ENCODE results near the gene ANO1.

DNA sequence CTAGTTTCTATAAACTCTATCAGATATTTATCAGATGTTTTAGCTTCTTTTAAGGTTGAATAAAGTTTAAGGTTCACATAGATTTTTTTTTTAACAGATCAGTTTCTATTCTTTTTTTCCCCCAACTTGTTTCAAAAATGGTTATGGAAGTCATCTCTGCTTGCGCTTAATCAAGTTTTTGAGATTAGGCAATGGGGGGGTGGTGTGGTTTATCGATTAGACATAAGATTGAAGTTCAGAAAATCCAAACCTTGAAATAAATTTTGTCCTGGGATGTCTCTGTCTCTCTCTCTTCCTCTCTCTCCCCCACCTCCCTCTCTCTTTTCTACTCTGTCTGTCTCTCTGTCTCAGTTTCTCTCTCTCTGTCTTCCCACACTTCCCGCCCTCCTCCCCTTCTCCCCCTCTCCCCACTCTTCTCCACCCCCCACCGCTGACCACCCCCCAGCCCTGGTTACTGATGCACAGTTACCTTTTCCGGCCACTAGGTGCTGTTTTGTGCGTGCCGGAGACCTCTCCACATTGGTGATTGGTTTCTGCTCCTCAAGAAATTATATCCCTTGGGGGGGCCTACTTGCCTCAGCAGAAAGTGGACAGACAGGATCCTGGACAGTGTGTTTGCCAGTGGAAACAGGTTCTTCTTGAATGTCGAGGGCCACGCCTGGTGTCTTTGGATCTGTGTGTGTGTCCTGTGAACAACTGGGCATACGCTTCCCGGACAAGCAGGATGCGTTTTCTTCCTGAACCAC, 29.7 kb upstream of the ANO1 start:
- TF ChIP-seq, protein P1, sequence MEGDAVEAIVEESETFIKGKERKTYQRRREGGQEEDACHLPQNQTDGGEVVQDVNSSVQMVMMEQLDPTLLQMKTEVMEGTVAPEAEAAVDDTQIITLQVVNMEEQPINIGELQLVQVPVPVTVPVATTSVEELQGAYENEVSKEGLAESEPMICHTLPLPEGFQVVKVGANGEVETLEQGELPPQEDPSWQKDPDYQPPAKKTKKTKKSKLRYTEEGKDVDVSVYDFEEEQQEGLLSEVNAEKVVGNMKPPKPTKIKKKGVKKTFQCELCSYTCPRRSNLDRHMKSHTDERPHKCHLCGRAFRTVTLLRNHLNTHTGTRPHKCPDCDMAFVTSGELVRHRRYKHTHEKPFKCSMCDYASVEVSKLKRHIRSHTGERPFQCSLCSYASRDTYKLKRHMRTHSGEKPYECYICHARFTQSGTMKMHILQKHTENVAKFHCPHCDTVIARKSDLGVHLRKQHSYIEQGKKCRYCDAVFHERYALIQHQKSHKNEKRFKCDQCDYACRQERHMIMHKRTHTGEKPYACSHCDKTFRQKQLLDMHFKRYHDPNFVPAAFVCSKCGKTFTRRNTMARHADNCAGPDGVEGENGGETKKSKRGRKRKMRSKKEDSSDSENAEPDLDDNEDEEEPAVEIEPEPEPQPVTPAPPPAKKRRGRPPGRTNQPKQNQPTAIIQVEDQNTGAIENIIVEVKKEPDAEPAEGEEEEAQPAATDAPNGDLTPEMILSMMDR (IDR thresholded peaks at IDR 0.05) = no peak
- no peak for TF ChIP-seq POLR2A (IDR thresholded peaks at IDR 0.05)

Data from uterus (tissue), 2 donors.